B cell (primary cell): Measurements from ENCODE around the gene CCDC187. TPM values are rescaled to one million over a fixed set of nuclear protein-coding genes. Genes with fewer than 3 reads are reported as not detected.

Experiments used
- ATAC-seq: fragments of 200-7000 bp; cut with Tn5 transposase; one replicate; pipeline ENCODE4 v1.10.0; 2021; ENCODE audit warnings: low read depth, mild to moderate bottlenecking, moderate number of reproducible peaks, moderate library complexity
- CTCF ChIA-PET: fragments of 350-600 bp; sonication (Branson Sonifier 250); formaldehyde crosslinking; loops from one replicate; lab custom pipeline; 2021; ENCODE audit warnings: antibody characterized with exemption, inconsistent platforms; lab: Charles Lee
- POLR2A ChIA-PET: fragments of 350-600 bp; sonication (Branson Sonifier 250); formaldehyde crosslinking; loops from one replicate; lab custom pipeline; 2021; ENCODE audit warnings: antibody characterized with exemption; lab: Charles Lee
- DNase-seq: peaks from one replicate; pipeline ENCODE4 v3.0.0; 2013
- H2AFZ ChIP-seq: 2 replicates; pipeline ENCODE4 v1.6.1; 2012; ENCODE audit warnings: mild to moderate bottlenecking, low read depth, low read length; ENCODE audit not compliant: insufficient read depth, poor library complexity, severe bottlenecking
- H3K27ac ChIP-seq, 2 donors: 1 replicate in 1 of 2; 2 replicates in 1 of 2; pipeline ENCODE4 v1.5.1; 2012 to 2013; ENCODE audit warnings: low read length in 2 of 2, mild to moderate bottlenecking in 2 of 2, moderate library complexity in 1 of 2
- H3K27me3 ChIP-seq, 4 experiments: fragments of 200-600 bp in 1 of 4; sonication (generic) in 1 of 4; replicated peaks in 1 of 4; 1 replicate in 2 of 4; 2 replicates in 2 of 4; pipeline versions ENCODE4 v1.6.1 to v1.7.0; 2013 to 2016; ENCODE audit warnings: low read length in 3 of 4, mild to moderate bottlenecking in 2 of 4, mixed read lengths in 1 of 4, moderate library complexity in 1 of 4; ENCODE audit not compliant: insufficient read depth in 4 of 4, control insufficient read depth in 3 of 4; ENCODE audit errors: control extremely low read depth in 1 of 4
- H3K36me3 ChIP-seq, 2 experiments: replicated peaks in 1 of 2; 1 replicate in 1 of 2; 2 replicates in 1 of 2; pipeline versions ENCODE4 v1.6.1 to v1.7.1; 2013; ENCODE audit warnings: low read length in 1 of 2; ENCODE audit not compliant: insufficient read depth in 2 of 2, control insufficient read depth in 1 of 2; ENCODE audit errors: control extremely low read depth in 1 of 2, extremely low read depth in 1 of 2
- H3K4me1 ChIP-seq, 2 donors: fragments of 200-600 bp in 1 of 2; sonication (generic) in 1 of 2; 1 replicate in 1 of 2; 2 replicates in 1 of 2; pipeline versions ENCODE4 v1.5.1 to v1.6.1; 2013 to 2017; ENCODE audit warnings: low read length in 2 of 2; ENCODE audit not compliant: control insufficient read depth in 2 of 2, insufficient read depth in 2 of 2
- H3K4me2 ChIP-seq: replicated peaks from 2 replicates; pipeline ENCODE3; 2012; ENCODE audit warnings: mild to moderate bottlenecking, low read depth, low read length; ENCODE audit not compliant: poor library complexity, severe bottlenecking
- H3K4me3 ChIP-seq, 5 experiments: fragments of 200-600 bp in 1 of 5; sonication (generic) in 1 of 5; 1 replicate in 3 of 5; 2 replicates in 2 of 5; pipeline versions ENCODE4 v1.5.1 to v1.7.0; 2011 to 2016; ENCODE audit warnings: low read length in 4 of 5, mild to moderate bottlenecking in 4 of 5, low read depth in 2 of 5, control low read depth in 1 of 5, moderate library complexity in 1 of 5; ENCODE audit not compliant: insufficient read depth in 1 of 5; ENCODE audit errors: control extremely low read depth in 1 of 5, extremely low read depth in 1 of 5
- H3K79me2 ChIP-seq: fragments of 200-600 bp; sonication (generic); one replicate; pipeline ENCODE4 v1.6.0; 2016; ENCODE audit warnings: low read length; ENCODE audit not compliant: control insufficient read depth, insufficient read depth
- H3K9ac ChIP-seq: fragments of 200-600 bp; sonication (generic); 2 replicates; pipeline ENCODE4 v1.6.1; 2017; ENCODE audit warnings: mild to moderate bottlenecking, low read length, moderate library complexity
- H3K9me3 ChIP-seq, 3 donors: one replicate each; pipeline versions ENCODE4 v1.6.1 to v1.7.1; 2013; ENCODE audit warnings: low read length in 2 of 3; ENCODE audit not compliant: control insufficient read depth in 2 of 3, insufficient read depth in 1 of 3; ENCODE audit errors: control extremely low read depth in 1 of 3
- H4K20me1 ChIP-seq: 2 replicates; pipeline ENCODE4 v1.6.0; 2012; ENCODE audit warnings: mild to moderate bottlenecking, low read length; ENCODE audit not compliant: insufficient read depth, control insufficient read depth, poor library complexity, severe bottlenecking
- H3K27ac Mint-ChIP-seq: one replicate; pipeline ENCODE4 v1.8.0; 2021; ENCODE audit warnings: mixed read lengths
- H3K27me3 Mint-ChIP-seq: one replicate; pipeline ENCODE4 v1.8.0; 2021; ENCODE audit warnings: mixed read lengths
- H3K4me1 Mint-ChIP-seq: one replicate; pipeline ENCODE4 v1.8.0; 2021; ENCODE audit warnings: mixed read lengths
- H3K4me3 Mint-ChIP-seq: one replicate; pipeline ENCODE4 v1.8.0; 2021; ENCODE audit warnings: mixed read lengths
- H3K9me3 Mint-ChIP-seq: one replicate; pipeline ENCODE4 v1.8.0; 2022; ENCODE audit warnings: mixed read lengths; ENCODE audit not compliant: insufficient read depth
- CTCF ChIP-seq: fragments of 200-600 bp; IDR thresholded peaks from one replicate; pipeline ENCODE4 v1.8.0; 2022; ENCODE audit warnings: antibody characterized with exemption, mild to moderate bottlenecking
- EZH2 ChIP-seq: IDR thresholded peaks from 2 replicates; pipeline ENCODE4 v1.6.1; 2012; ENCODE audit warnings: borderline replicate concordance, low read depth, mild to moderate bottlenecking, moderate library complexity, low read length; ENCODE audit not compliant: insufficient read depth, poor library complexity, severe bottlenecking
- WGBS: methylation state at CpG from one replicate; pipeline ENCODE4 v1.1.5; 2013; ENCODE audit warnings: missing lambda C conversion rate; ENCODE audit not compliant: insufficient coverage; 5-methylcytosine and 5-hydroxymethylcytosine counted together
- intact Hi-C: fragments of 100-400 bp; cut with micrococcal nuclease; formaldehyde crosslinking; loops from one replicate; pipeline ENCODE4 v1.10.0; 2022
- polyA plus RNA-seq: library from polyadenylated mRNA; depleted of rRNA; stranded (reverse); fragments of >200 nt; gene quantifications from 2 replicates; pipeline ENCODE4 v1.2.3, GENCODE V29; 2012
- total RNA-seq, 2 donors: library from RNA; stranded (reverse); fragments of 120-200 nt in 1 of 2; gene quantifications; 1 replicate in 1 of 2; 2 replicates in 1 of 2; pipeline versions ENCODE4 v1.2.3 to v1.2.4, GENCODE V29; 2013 to 2022

Gene CCDC187
- total and polyA plus RNA-seq, 2 donors (not counting 1 experiment from before 2014, with no cell fraction given) = 1.5 to 7.6 TPM

GRCh38 chr9:136292591-136293448 is 11.1 kb downstream of the CCDC187 start:
- 93% methylated on average over 34 of the region's 34 CpGs for whole genome bisulfite sequencing
- no peak overlapping the region for H3K27ac Mint-ChIP-seq
- no peak overlapping the region for H3K27ac ChIP-seq
- no peak overlapping the region for H2AFZ ChIP-seq
- H3K36me3 ChIP-seq = no peaks in the 10 kb centered on the region
- TF ChIP-seq CTCF (no peak), EZH2 (no peak)
- no peak overlapping the region for H3K4me3 Mint-ChIP-seq
- peaks cover 0 to 5% of the 10 kb centered on the region in 2 donors for H3K4me1 ChIP-seq
- ATAC-seq (no peak), DNase-seq (no peak)
- H3K9me3 ChIP-seq = peaks cover 0 to 5% (median 0%) of the 10 kb centered on the region in 3 donors
- peaks cover 4% of the 10 kb centered on the region for H3K4me1 Mint-ChIP-seq
- no peak overlapping the region for H3K9ac ChIP-seq
- intact Hi-C loops = no loop called here
- no peaks in the 10 kb centered on the region for H3K9me3 Mint-ChIP-seq
- ChIA-PET CTCF (no interaction called here), POLR2A (interaction anchor here (0.6 kb wide), 2 partner anchors 385 to 1007 kb away, joined by 3 to 6 read pairs; partner anchors contain the start of gene CAMSAP1)
- H3K27me3 Mint-ChIP-seq = no peaks in the 10 kb centered on the region
- no peaks in the 10 kb centered on the region for H4K20me1 ChIP-seq
- no peaks in the 10 kb centered on the region for H3K27me3 ChIP-seq
- no peak overlapping the region for H3K4me2 ChIP-seq
- no peak overlapping the region for H3K4me3 ChIP-seq
- H3K79me2 ChIP-seq = no peaks in the 10 kb centered on the region

- intact Hi-C loops = no loop called here
- Histone ChIP-seq H3K27ac (no peak overlapping the region), H4K20me1 (no peaks in the 10 kb centered on the region), H3K36me3 (no peaks in the 10 kb centered on the region), H3K4me2 (no peak overlapping the region), H3K9ac (no peak overlapping the region), H3K4me1 (peaks cover 0 to 3% of the 10 kb centered on the region in 2 donors), H3K27me3 (no peaks in the 10 kb centered on the region), H2AFZ (no peak overlapping the region), H3K9me3 (peaks cover 0 to 5% (median 0%) of the 10 kb centered on the region in 3 donors), H3K79me2 (no peaks in the 10 kb centered on the region), H3K4me3 (no peak overlapping the region)
- POLR2A ChIA-PET = interaction anchor here (0.6 kb wide), 2 partner anchors 385 to 1008 kb away, joined by 3 to 6 read pairs; partner anchors contain the start of gene CAMSAP1
- TF ChIP-seq CTCF (no peak), EZH2 (no peak)
- WGBS = 94% methylated on average over 19 of the region's 19 CpGs
- no peaks in the 10 kb centered on the region for H3K9me3 Mint-ChIP-seq
- peaks cover 6% of the 10 kb centered on the region for H3K27me3 Mint-ChIP-seq
- no peak overlapping the region for H3K27ac Mint-ChIP-seq
- H3K4me1 Mint-ChIP-seq = peaks cover under 1% of the 10 kb centered on the region
- ATAC-seq (no peak), DNase-seq (no peak)
- CTCF ChIA-PET = no interaction called here
- H3K4me3 Mint-ChIP-seq = no peak overlapping the region
Observed at GRCh38 chr9:136292026-136292538, 11.8 kb downstream of the CCDC187 start.
